H1 (cell line): ENCODE data around the gene DSG2. TPM values are rescaled to one million over a fixed set of nuclear protein-coding genes. Genes with fewer than 3 reads are reported as not detected.

Experiments used
- CTCF ChIA-PET: fragments of 300-600 bp; sonication (Branson Sonifier 250); formaldehyde crosslinking; loops from one replicate; lab custom pipeline; 2021; ENCODE audit not compliant: partially characterized antibody; lab: Charles Lee
- POLR2A ChIA-PET: fragments of 300-600 bp; sonication (Branson Sonifier 250); formaldehyde crosslinking; loops from one replicate; lab custom pipeline; 2021; ENCODE audit warnings: inconsistent platforms; ENCODE audit not compliant: partially characterized antibody; lab: Charles Lee
- DNase-seq, 2 experiments: peaks; one replicate each; pipeline versions ENCODE4 v3.0.0 to v3.0.0-alpha.2; 2010 to 2022; ENCODE audit warnings: low spot score in 2 of 2, low read depth in 1 of 2, mixed read lengths in 1 of 2
- FAIRE-seq: peaks from 2 replicates; lab custom pipeline; 2011; peaks lifted over from hg19 to GRCh38; lab: Jason Lieb, UNC
- H2AFZ ChIP-seq: 2 replicates; pipeline ENCODE4 v1.8.1; 2012; ENCODE audit warnings: low read length, inconsistent platforms
- H2AK5ac ChIP-seq: 2 replicates; pipeline ENCODE4 v1.6.1; 2013; ENCODE audit warnings: low read depth, low read length
- H2BK120ac ChIP-seq: replicated peaks from 2 replicates; pipeline ENCODE3; 2013; ENCODE audit warnings: low read depth, low read length, inconsistent platforms
- H2BK12ac ChIP-seq: 2 replicates; pipeline ENCODE4 v1.6.1; 2013; ENCODE audit warnings: low read depth, low read length
- H2BK15ac ChIP-seq: 2 replicates; pipeline ENCODE4 v1.6.1; 2013; ENCODE audit warnings: low read length
- H2BK20ac ChIP-seq: 2 replicates; pipeline ENCODE4 v1.6.1; 2013; ENCODE audit warnings: low read length
- H2BK5ac ChIP-seq: 2 replicates; pipeline ENCODE4 v1.6.1; 2013; ENCODE audit warnings: low read depth, low read length
- H3K14ac ChIP-seq: 2 replicates; pipeline ENCODE4 v1.6.1; 2013; ENCODE audit warnings: inconsistent platforms; ENCODE audit not compliant: insufficient read length
- H3K18ac ChIP-seq: 2 replicates; pipeline ENCODE4 v1.6.1; 2013; ENCODE audit warnings: low read length; ENCODE audit errors: extremely low read depth
- H3K23ac ChIP-seq: 2 replicates; pipeline ENCODE4 v1.6.1; 2013; ENCODE audit warnings: inconsistent platforms; ENCODE audit not compliant: insufficient read length
- H3K23me2 ChIP-seq: 2 replicates; pipeline ENCODE4 v1.6.1; 2013; ENCODE audit warnings: low read depth, low read length
- H3K27ac ChIP-seq: 2 replicates; pipeline ENCODE4 v1.6.1; 2011; ENCODE audit warnings: low read depth, low read length, inconsistent platforms
- H3K27me3 ChIP-seq, 4 experiments: replicated peaks in 1 of 4; 1 replicate in 1 of 4; 2 replicates in 3 of 4; pipeline versions ENCODE4 v1.6.1 to v1.8.1; 2011 to 2013; ENCODE audit warnings: low read length in 3 of 4, mild to moderate bottlenecking in 3 of 4, inconsistent platforms in 2 of 4, mixed read lengths in 2 of 4, moderate library complexity in 1 of 4; ENCODE audit not compliant: control insufficient read depth in 3 of 4, insufficient read depth in 3 of 4; ENCODE audit errors: extremely low read depth in 1 of 4
- H3K36me3 ChIP-seq, 4 experiments: 2 replicates each; pipeline versions ENCODE4 v1.6.1 to v1.8.1; 2011 to 2013; ENCODE audit warnings: mild to moderate bottlenecking in 4 of 4, low read length in 3 of 4, moderate library complexity in 2 of 4, control low read depth in 1 of 4, inconsistent platforms in 1 of 4; ENCODE audit not compliant: insufficient read depth in 4 of 4, control insufficient read depth in 2 of 4
- H3K4ac ChIP-seq: replicated peaks from 2 replicates; pipeline ENCODE3; 2013; ENCODE audit warnings: low read length, low read depth, mixed read lengths, inconsistent platforms; ENCODE audit not compliant: insufficient read length
- H3K4me1 ChIP-seq, 4 experiments: replicated peaks in 1 of 4; 1 replicate in 1 of 4; 2 replicates in 3 of 4; pipeline versions ENCODE4 v1.6.1 to v1.8.1; 2011 to 2013; ENCODE audit warnings: low read length in 3 of 4, inconsistent platforms in 2 of 4, mixed read lengths in 1 of 4; ENCODE audit not compliant: insufficient read depth in 4 of 4, control insufficient read depth in 3 of 4
- H3K4me2 ChIP-seq, 2 experiments: 2 replicates each; pipeline versions ENCODE4 v1.6.1 to v1.8.1; 2011 to 2013; ENCODE audit warnings: low read depth in 2 of 2, low read length in 2 of 2, control low read depth in 1 of 2, inconsistent platforms in 1 of 2, mild to moderate bottlenecking in 1 of 2; ENCODE audit not compliant: insufficient read depth in 1 of 2
- H3K4me3 ChIP-seq, 4 experiments: fragments of 200-600, 300-600 bp in 1 of 4; sonication (generic), shearing (Covaris generic), sonication (Bioruptor Twin) in 1 of 4; 2 replicates each; pipeline versions ENCODE4 v1.5.1 to v1.8.1; 2011 to 2016; ENCODE audit warnings: low read length in 4 of 4, low read depth in 3 of 4, control low read depth in 2 of 4, inconsistent platforms in 2 of 4, mild to moderate bottlenecking in 2 of 4, mixed read lengths in 1 of 4, moderate library complexity in 1 of 4; ENCODE audit not compliant: insufficient read depth in 2 of 4; ENCODE audit errors: extremely low read depth in 1 of 4
- H3K56ac ChIP-seq: replicated peaks from 2 replicates; pipeline ENCODE3; 2013; ENCODE audit warnings: low read depth, mild to moderate bottlenecking, mixed read lengths, low read length, inconsistent platforms; ENCODE audit not compliant: insufficient read length
- H3K79me1 ChIP-seq: 2 replicates; pipeline ENCODE4 v1.6.1; 2013; ENCODE audit warnings: low read depth, low read length, control low read depth
- H3K79me2 ChIP-seq, 2 experiments: 2 replicates each; pipeline versions ENCODE4 v1.6.1 to v1.8.1; 2012 to 2013; ENCODE audit warnings: low read length in 2 of 2, mild to moderate bottlenecking in 2 of 2, inconsistent platforms in 1 of 2; ENCODE audit not compliant: insufficient read depth in 2 of 2, control insufficient read depth in 1 of 2
- H3K9ac ChIP-seq, 4 experiments: replicated peaks in 1 of 4; 1 replicate in 1 of 4; 2 replicates in 3 of 4; pipeline versions ENCODE4 v1.6.1 to v1.8.1; 2011 to 2013; ENCODE audit warnings: low read depth in 3 of 4, low read length in 3 of 4, control low read depth in 2 of 4, mild to moderate bottlenecking in 2 of 4, moderate library complexity in 2 of 4, inconsistent platforms in 1 of 4; ENCODE audit errors: extremely low read depth in 1 of 4
- H3K9me3 ChIP-seq, 2 experiments: 2 replicates each; pipeline versions ENCODE4 v1.6.1 to v1.8.1; 2012 to 2013; ENCODE audit warnings: mild to moderate bottlenecking in 2 of 2, moderate library complexity in 2 of 2, control low read depth in 1 of 2, inconsistent platforms in 1 of 2, low read depth in 1 of 2, low read length in 1 of 2, mixed read lengths in 1 of 2; ENCODE audit not compliant: insufficient read depth in 2 of 2
- H4K20me1 ChIP-seq, 2 experiments: replicated peaks in 1 of 2; 2 replicates each; pipeline versions ENCODE3 to v1.8.1; 2011 to 2013; ENCODE audit warnings: inconsistent platforms in 2 of 2, low read length in 2 of 2, mild to moderate bottlenecking in 1 of 2; ENCODE audit not compliant: insufficient read depth in 2 of 2, control insufficient read depth in 1 of 2
- H4K5ac ChIP-seq: 2 replicates; pipeline ENCODE4 v1.6.1; 2013; ENCODE audit warnings: low read length, low read depth, mixed read lengths, inconsistent platforms; ENCODE audit not compliant: insufficient read length
- H4K8ac ChIP-seq: 2 replicates; pipeline ENCODE4 v1.8.0; 2013; ENCODE audit warnings: mild to moderate bottlenecking, moderate library complexity, low read length, inconsistent platforms; ENCODE audit not compliant: insufficient read depth; ENCODE audit errors: extremely low read depth
- H4K91ac ChIP-seq: replicated peaks from 2 replicates; pipeline ENCODE3; 2013; ENCODE audit warnings: low read length, mixed read lengths, inconsistent platforms; ENCODE audit not compliant: insufficient read length
- ASH2L ChIP-seq: fragments of 200-600, 300-600 bp; sonication (generic); IDR thresholded peaks from one replicate; pipeline ENCODE4 v1.7.1; 2017; ENCODE audit warnings: low read length
- CEBPB ChIP-seq: IDR thresholded peaks from 2 replicates; pipeline ENCODE4 v1.6.1; 2012; ENCODE audit warnings: low read depth, low read length
- EP300 ChIP-seq, 2 experiments: IDR thresholded peaks; 1 replicate in 1 of 2; 2 replicates in 1 of 2; pipeline ENCODE4 v1.6.1; 2011 to 2012; ENCODE audit warnings: low read depth in 2 of 2, low read length in 2 of 2, mild to moderate bottlenecking in 2 of 2, borderline replicate concordance in 1 of 2, inconsistent platforms in 1 of 2, moderate library complexity in 1 of 2
- KDM1A ChIP-seq: fragments of 200-600, 300-600 bp; sonication (generic); IDR thresholded peaks from 2 replicates; pipeline ENCODE4 v1.7.1; 2016; ENCODE audit warnings: mild to moderate bottlenecking, low read length, borderline replicate concordance
- KDM4A ChIP-seq: IDR thresholded peaks from one replicate; pipeline ENCODE4 v1.7.1; 2012; ENCODE audit warnings: low read depth, mild to moderate bottlenecking, moderate library complexity, low read length, inconsistent platforms; ENCODE audit not compliant: severe bottlenecking
- NANOG ChIP-seq: IDR thresholded peaks from 2 replicates; pipeline ENCODE4 v1.6.1; 2011; ENCODE audit warnings: low read length, low read depth, mild to moderate bottlenecking, inconsistent platforms; ENCODE audit not compliant: insufficient read depth, poor library complexity, severe bottlenecking
- POLR2A ChIP-seq, 2 experiments: IDR thresholded peaks; 1 replicate in 1 of 2; 2 replicates in 1 of 2; pipeline ENCODE4 v1.6.1; 2011; ENCODE audit warnings: low read depth in 2 of 2, low read length in 2 of 2, mild to moderate bottlenecking in 2 of 2; ENCODE audit errors: control extremely low read depth in 1 of 2
- SP4 ChIP-seq: IDR thresholded peaks from 2 replicates; pipeline ENCODE4 v1.6.1; 2012; ENCODE audit warnings: low read length, inconsistent platforms
- TBP ChIP-seq: IDR thresholded peaks from 2 replicates; pipeline ENCODE4 v1.6.1; 2011; ENCODE audit warnings: low read depth, low read length, improper control_type of control experiment
- WGBS, 2 experiments: shearing (Covaris generic) in 1 of 2; methylation state at CpG; one replicate each; pipeline versions ENCODE4 v1.1.6 to v1.1.7; 2013 to 2015; ENCODE audit warnings: low lambda C conversion rate in 2 of 2, mixed read lengths in 2 of 2, inconsistent platforms in 1 of 2, low coverage in 1 of 2, missing lambda C conversion rate in 1 of 2; ENCODE audit not compliant: insufficient replicate concordance in 2 of 2, insufficient coverage in 1 of 2, insufficient read length in 1 of 2; ENCODE audit errors: extremely low coverage in 1 of 2, missing lambda C conversion rate in 1 of 2; 5-methylcytosine and 5-hydroxymethylcytosine counted together
- polyA plus RNA-seq, 7 experiments: library from polyadenylated mRNA; depleted of rRNA in 3 of 7; stranded (reverse) in 5 of 7; unstranded in 2 of 7; fragments of >200 nt in 5 of 7; fragments of 200-250 nt in 2 of 7; gene quantifications; 1 replicate in 5 of 7; 2 replicates in 1 of 7; 4 replicates in 1 of 7; pipeline versions ENCODE4 v1.2.1 to v1.2.3, GENCODE V29; 2011 to 2013; ENCODE audit warnings: missing spikeins in 2 of 7, mixed read lengths in 2 of 7
- total RNA-seq: library from RNA; stranded (reverse); fragmentation: NEBNext Ultra II Directional; extraction: Animal tissue kit (Norgen Biotek cat#: 25700); gene quantifications from 2 replicates; pipeline ENCODE4 v1.2.1, GENCODE V29; 2021

DSG2 gene
- total and polyA plus RNA-seq, 2 of the 8 experiments (the other 6 are each of a cell fraction or from before 2014, with no cell fraction given): 60.1 to 144 TPM

DNA sequence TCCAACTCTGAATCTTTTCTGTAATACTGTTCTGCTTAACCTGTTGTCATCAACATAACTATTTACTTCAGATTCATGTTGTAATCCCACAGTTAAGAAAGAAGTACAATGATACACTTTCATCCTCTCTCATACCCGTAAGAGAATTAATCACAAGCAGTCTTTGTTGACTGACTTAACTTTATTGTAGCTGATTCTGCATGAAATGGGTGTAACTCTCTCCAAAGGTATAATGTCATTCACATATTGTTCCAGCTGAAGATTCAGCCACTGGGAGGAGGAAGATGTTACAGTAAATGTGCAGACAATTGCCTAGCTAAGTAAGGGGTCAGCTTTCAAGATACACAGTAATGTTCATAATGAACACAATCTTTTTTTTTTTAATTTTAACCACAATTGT, 13.5 kb upstream of the DSG2 start:
- Histone ChIP-seq H3K18ac (no peak overlapping the region), H2BK20ac (no peak overlapping the region), H2AK5ac (no peak overlapping the region), H2BK5ac (no peak overlapping the region), H3K9ac (no peak overlapping the region), H4K20me1 (no peaks in the 10 kb centered on the region), H3K56ac (no peak overlapping the region), H4K91ac (no peak overlapping the region), H2AFZ (no peak overlapping the region), H2BK15ac (no peak overlapping the region), H4K5ac (no peak overlapping the region), H3K4ac (no peak overlapping the region), H2BK12ac (no peak overlapping the region), H3K36me3 (no peaks in the 10 kb centered on the region), H2BK120ac (no peak overlapping the region), H3K23me2 (no peaks in the 10 kb centered on the region), H3K79me1 (no peaks in the 10 kb centered on the region), H3K79me2 (no peaks in the 10 kb centered on the region), H3K14ac (no peak overlapping the region), H4K8ac (no peak overlapping the region), H3K9me3 (no peaks in the 10 kb centered on the region), H3K27ac (no peak overlapping the region), H3K27me3 (no peaks in the 10 kb centered on the region), H3K23ac (no peak overlapping the region), H3K4me3 (no peak overlapping the region), H3K4me2 (no peak overlapping the region), H3K4me1 (no peaks in the 10 kb centered on the region)
- POLR2A ChIA-PET: interaction anchor here (0.7 to 1.6 kb wide), 2 partner anchors 13 to 35 kb away, joined by 4 to 6 read pairs; no protein-coding TSS in a partner anchor
- no peak for TF ChIP-seq NANOG
- TF ChIP-seq TBP: no peak
- TF ChIP-seq POLR2A (IDR thresholded peaks at IDR 0.05; ENCODE audit: control extremely low read depth in 1 of 2, low read depth in 2 of 2, low read length in 2 of 2): no peak
- TF ChIP-seq SP4: no peak
- no peak for TF ChIP-seq KDM1A
- no peak for TF ChIP-seq CEBPB
- no peak for TF ChIP-seq EP300 (IDR thresholded peaks at IDR 0.05; ENCODE audit: borderline replicate concordance in 1 of 2, low read depth in 2 of 2, low read length in 2 of 2)
- TF ChIP-seq KDM4A: no peak
- TF ChIP-seq ASH2L: no peak
- 95% methylated on average over 1 of the region's 1 CpG; no CpG with 5 or more reads in 1 of the 2 experiments for WGBS, 2 experiments
- FAIRE-seq (no peak), DNase-seq (no peak)
- CTCF ChIA-PET: interaction anchor here (0.6 to 0.9 kb wide), 2 partner anchors 61 to 238 kb away, joined by 3 read pairs; no protein-coding TSS in a partner anchor
